Colonic mucosa (tissue), 4 donors: ENCODE data around the gene DLGAP1. TPM values are rescaled to one million over a fixed set of nuclear protein-coding genes. Genes with fewer than 3 reads are reported as not detected.

Experiments used
- DNase-seq: peaks from one replicate; pipeline ENCODE4 v3.0.0-alpha.2; 2020
- H3K27ac ChIP-seq: fragments of 200-600 bp; one replicate; pipeline ENCODE4 v1.8.0; 2021
- H3K27me3 ChIP-seq: fragments of 200-600 bp; one replicate; pipeline ENCODE4 v1.8.0; 2021
- H3K36me3 ChIP-seq: fragments of 200-600 bp; one replicate; pipeline ENCODE4 v1.8.0; 2021
- H3K4me1 ChIP-seq: fragments of 200-600 bp; one replicate; pipeline ENCODE4 v1.8.0; 2021; ENCODE audit warnings: mild to moderate bottlenecking
- H3K4me3 ChIP-seq: fragments of 200-600 bp; one replicate; pipeline ENCODE4 v1.8.0; 2021
- H3K9ac ChIP-seq, 2 donors: one replicate each; pipeline ENCODE4 v1.7.0; 2013; ENCODE audit warnings: control low read depth in 2 of 2, low read depth in 2 of 2, low read length in 2 of 2
- H3K9me3 ChIP-seq: fragments of 200-600 bp; one replicate; pipeline ENCODE4 v1.8.0; 2021
- CTCF ChIP-seq: fragments of 200-600 bp; IDR thresholded peaks from one replicate; pipeline ENCODE4 v1.8.0; 2022; ENCODE audit warnings: antibody characterized with exemption, mild to moderate bottlenecking
- intact Hi-C: fragments of 100-400 bp; cut with DNase I; formaldehyde crosslinking; loops from one replicate; pipeline ENCODE4 v1.14.1; 2022
- total RNA-seq, 2 donors: library from RNA; stranded (reverse); fragmentation: NEBNext Ultra II Directional in 1 of 2; extraction: Animal tissue kit (Norgen Biotek cat#: 25700) in 1 of 2; gene quantifications; one replicate each; pipeline ENCODE4 v1.2.1, GENCODE V29; 2021
- donor health status: healthy.
- donor health status: DM: no; HTN: no; CAD: no.
- donor health status: DM: no; HTN: no; CAD: no.

The DLGAP1 gene
- total RNA-seq, 2 donors from 2014 or later = 0.25 to 0.50 TPM

DNA sequence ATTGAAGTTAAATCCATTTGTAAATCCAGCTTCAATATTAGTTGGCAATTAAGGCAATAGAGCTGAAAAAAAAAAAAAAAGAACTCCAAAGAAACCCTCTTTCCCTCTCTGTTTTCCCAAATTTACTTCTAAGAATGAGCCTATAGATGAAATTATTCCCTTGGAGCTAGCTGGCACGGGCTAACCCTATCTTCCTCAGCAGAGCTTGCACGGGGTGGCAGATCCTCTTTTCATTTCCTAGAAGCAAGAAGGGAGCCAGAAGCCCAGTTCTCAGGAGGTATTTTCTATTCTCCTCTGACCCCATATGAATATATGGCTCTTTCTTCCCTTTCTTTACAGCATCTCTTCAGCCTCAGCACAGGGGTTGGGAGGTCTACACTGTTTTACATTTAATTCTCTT, 579.1 kb downstream of the DLGAP1 start:
- intact Hi-C loops = no loop called here
- Histone ChIP-seq H3K27me3 (no peaks in the 10 kb centered on the region), H3K27ac (no peak overlapping the region), H3K9me3 (no peaks in the 10 kb centered on the region), H3K9ac (no peak overlapping the region), H3K4me1 (no peaks in the 10 kb centered on the region), H3K36me3 (no peaks in the 10 kb centered on the region), H3K4me3 (no peak overlapping the region)
- no peak for TF ChIP-seq CTCF
- DNase-seq = no peak

DNA sequence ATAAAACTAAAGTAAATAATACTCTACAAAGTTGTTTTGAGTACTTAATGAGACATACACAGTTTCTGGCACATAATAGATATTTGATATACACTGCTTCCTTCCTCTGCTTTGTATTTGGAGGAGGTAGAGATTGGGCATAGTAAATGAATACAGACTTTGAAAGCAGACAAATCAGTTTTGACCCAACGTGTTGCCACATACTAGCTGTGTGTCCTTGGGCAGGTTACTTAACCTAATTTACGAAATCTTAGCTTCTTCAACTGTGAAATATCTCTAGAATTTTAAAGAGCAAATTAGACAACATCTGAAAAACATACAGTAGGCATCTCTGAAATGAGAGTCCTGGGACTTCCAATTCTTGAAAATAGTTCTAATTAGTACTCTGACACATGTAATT, 579.7 kb downstream of the DLGAP1 start:
- DNase-seq = no peak
- Histone ChIP-seq H3K9me3 (no peaks in the 10 kb centered on the region), H3K27ac (no peak overlapping the region), H3K9ac (no peak overlapping the region), H3K4me3 (no peak overlapping the region), H3K36me3 (no peaks in the 10 kb centered on the region), H3K4me1 (no peaks in the 10 kb centered on the region), H3K27me3 (no peaks in the 10 kb centered on the region)
- intact Hi-C loops = no loop called here
- no peak for TF ChIP-seq CTCF

- Histone ChIP-seq H3K4me1 (no peaks in the 10 kb centered on the region), H3K27ac (no peak overlapping the region), H3K27me3 (no peaks in the 10 kb centered on the region), H3K36me3 (no peaks in the 10 kb centered on the region), H3K9me3 (no peaks in the 10 kb centered on the region), H3K9ac (no peak overlapping the region), H3K4me3 (no peak overlapping the region)
- DNase-seq = no peak
- intact Hi-C loops = loop anchor here (5.0 kb wide), 1 partner anchor 172 kb away; no protein-coding TSS in a partner anchor
- no peak for TF ChIP-seq CTCF
Observed at GRCh38 chr18:3874581-3874980, 580.5 kb downstream of the DLGAP1 start.

- intact Hi-C loops = loop anchor here (5.0 kb wide), 1 partner anchor 172 kb away; no protein-coding TSS in a partner anchor
- no peaks in the 10 kb centered on the region for H3K27me3 ChIP-seq
- H3K4me3 ChIP-seq = no peak overlapping the region
- no peaks in the 10 kb centered on the region for H3K4me1 ChIP-seq
- H3K27ac ChIP-seq = no peak overlapping the region
- no peak for TF ChIP-seq CTCF
- no peak overlapping the region for H3K9ac ChIP-seq
- DNase-seq = no peak
- H3K9me3 ChIP-seq = no peaks in the 10 kb centered on the region
- H3K36me3 ChIP-seq = no peaks in the 10 kb centered on the region
Observed at GRCh38 chr18:3874125-3874524, 581.0 kb downstream of the DLGAP1 start.

- intact Hi-C loops = loop anchor here (5.0 kb wide), 1 partner anchor 171 kb away; no protein-coding TSS in a partner anchor
- H3K9ac ChIP-seq = no peak overlapping the region
- no peaks in the 10 kb centered on the region for H3K27me3 ChIP-seq
- no peaks in the 10 kb centered on the region for H3K9me3 ChIP-seq
- no peak overlapping the region for H3K4me3 ChIP-seq
- TF ChIP-seq CTCF = no peak
- no peak overlapping the region for H3K27ac ChIP-seq
- no peaks in the 10 kb centered on the region for H3K36me3 ChIP-seq
- DNase-seq = no peak
- H3K4me1 ChIP-seq = no peaks in the 10 kb centered on the region
Observed at GRCh38 chr18:3873698-3874097, 581.4 kb downstream of the DLGAP1 start.
